Right ventricle myocardium inferior (tissue), 1 donor: ENCODE data around the gene TANGO2. TPM values are rescaled to one million over a fixed set of nuclear protein-coding genes. Genes with fewer than 3 reads are reported as not detected.
A peak's percentile ranks its signal among the peaks of the same experiment; 100 is the strongest.

Source experiments
- ATAC-seq: fragments of 200-7000 bp; cut with Tn5 transposase; one replicate; pipeline ENCODE4 v1.9.1; 2020; ENCODE audit warnings: mild to moderate bottlenecking, moderate library complexity
- DNase-seq: peaks from one replicate; pipeline ENCODE4 v3.0.0; 2021; ENCODE audit errors: missing footprints
- intact Hi-C: fragments of 100-400 bp; cut with DNase I; formaldehyde crosslinking; loops from one replicate; pipeline ENCODE4 v1.11.0; 2022
- total RNA-seq: library from RNA; stranded (reverse); fragmentation: NEBNext Ultra II Directional; extraction: Animal tissue kit (Norgen Biotek cat#: 25700); gene quantifications from one replicate; pipeline ENCODE4 v1.2.1, GENCODE V29; 2021
- donor health status: DM: no; HTN: yes; CAD: no; lungs with severe emphysema.

Gene TANGO2
- total RNA-seq, 1 donor from 2014 or later: 54.6 TPM

GRCh38 chr22:20101638-20102037 is 80.7 kb downstream of the TANGO2 start:
- intact Hi-C loops: no loop called here
- peak; percentile 32 for ATAC-seq
- DNase-seq: peak; percentile 30

GRCh38 chr22:20102203-20102780 is 81.4 kb downstream of the TANGO2 start:
- no peak for ATAC-seq
- peak; percentile 14 for DNase-seq
- intact Hi-C loops: no loop called here

- intact Hi-C loops: no loop called here
- peak; percentile 28 for DNase-seq
- ATAC-seq: no peak
These were observed 84.7 kb downstream of the TANGO2 start for GRCh38 chr22:20105456-20106204.

- no peak for ATAC-seq
- intact Hi-C loops: no loop called here
- peak; percentile 45 for DNase-seq
These were observed 85.4 kb downstream of the TANGO2 start for GRCh38 chr22:20106205-20106848.

GRCh38 chr22:20106849-20107237 is 85.9 kb downstream of the TANGO2 start:
- peak; percentile 60 for DNase-seq
- intact Hi-C loops: no loop called here
- no peak for ATAC-seq

- DNase-seq (peak; percentile 61), ATAC-seq (no peak)
- intact Hi-C loops: no loop called here
These were observed 86.6 kb downstream of the TANGO2 start for GRCh38 chr22:20107471-20107901.

GRCh38 chr22:20107951-20108756 is 87.2 kb downstream of the TANGO2 start:
- intact Hi-C loops: no loop called here
- ATAC-seq (no peak), DNase-seq (peak; percentile 15)

- intact Hi-C loops: no loop called here
- DNase-seq (peak; percentile 45), ATAC-seq (no peak)
These were observed 87.9 kb downstream of the TANGO2 start for GRCh38 chr22:20108757-20109230.

- intact Hi-C loops: loop anchor here (10.0 kb wide), 1 partner anchor 255 kb away; the partner anchor contains the start of genes GNB1L and RTL10
- ATAC-seq (no peak), DNase-seq (peak; percentile 57)
These were observed 88.8 kb downstream of the TANGO2 start for GRCh38 chr22:20109411-20110358.

GRCh38 chr22:20110359-20110985 is 89.6 kb downstream of the TANGO2 start:
- ATAC-seq (no peak), DNase-seq (peak; percentile 32)
- intact Hi-C loops: loop anchor here (10.0 kb wide), 1 partner anchor 256 kb away; the partner anchor contains the start of genes GNB1L and RTL10

GRCh38 chr22:20111045-20111688 is 90.3 kb downstream of the TANGO2 start:
- ATAC-seq (no peak), DNase-seq (peak; percentile 45)
- intact Hi-C loops: loop anchor here (10.0 kb wide), 1 partner anchor 256 kb away; the partner anchor contains the start of genes GNB1L and RTL10

- DNase-seq (peak; percentile 31), ATAC-seq (no peak)
- intact Hi-C loops: loop anchor here (10.0 kb wide), 1 partner anchor 257 kb away; the partner anchor contains the start of genes GNB1L and RTL10
These were observed 91.0 kb downstream of the TANGO2 start for GRCh38 chr22:20111689-20112622.

GRCh38 chr22:20112623-20113511 is 92.0 kb downstream of the TANGO2 start:
- DNase-seq (peak; percentile 63), ATAC-seq (no peak)
- intact Hi-C loops: loop anchor here (10.0 kb wide), 1 partner anchor 258 kb away; the partner anchor contains the start of genes GNB1L and RTL10

GRCh38 chr22:20113551-20114310 is 92.8 kb downstream of the TANGO2 start:
- DNase-seq: peak; percentile 47
- intact Hi-C loops: loop anchor here (10.0 kb wide), 1 partner anchor 259 kb away; the partner anchor contains the start of genes GNB1L and RTL10
- no peak for ATAC-seq
